GM06990 (cell line): ENCODE measurements around the gene UBE2M.

ENCODE experiments used
- DNase-seq: peaks from one replicate; pipeline ENCODE4 v3.0.0-alpha.2; 2011; ENCODE audit not compliant: insufficient read length; ENCODE audit errors: extremely low read depth
- H3K27me3 ChIP-seq: replicated peaks from 2 replicates; pipeline ENCODE4 v1.6.0; 2011; ENCODE audit warnings: low read length; ENCODE audit not compliant: control insufficient read depth, insufficient read depth
- H3K36me3 ChIP-seq: 2 replicates; pipeline ENCODE4 v1.5.1; 2011; ENCODE audit warnings: low read length; ENCODE audit not compliant: control insufficient read depth, insufficient read depth
- H3K4me3 ChIP-seq: replicated peaks from 2 replicates; pipeline ENCODE4 v1.5.1; 2011; ENCODE audit warnings: low read depth, mild to moderate bottlenecking, control low read depth, low read length
- CTCF ChIP-seq: IDR thresholded peaks from 2 replicates; pipeline ENCODE4 v1.5.1; 2011; ENCODE audit warnings: low read length, control low read depth, mild to moderate bottlenecking, inconsistent platforms; ENCODE audit not compliant: insufficient read depth, poor library complexity, severe bottlenecking

The UBE2M gene

GRCh38 chr19:58570770-58571574 lies 12.6 kb upstream of the UBE2M start:
- no peak overlapping the region for H3K4me3 ChIP-seq
- no peaks in the 10 kb centered on the region for H3K27me3 ChIP-seq
- no peak for TF ChIP-seq CTCF

GRCh38 chr19:58569943-58570670 lies 11.7 kb upstream of the UBE2M start:
- TF ChIP-seq CTCF, result no peak
- no peak for DNase-seq
- no peak overlapping the region for H3K4me3 ChIP-seq

More at GRCh38 chr19:58570770-58571574, 12.6 kb upstream of the UBE2M start:
- H3K36me3 ChIP-seq, result peaks cover 23% of the 10 kb centered on the region
- DNase-seq, result no peak

GRCh38 chr19:58569191-58569942 lies 11.0 kb upstream of the UBE2M start:
- H3K27me3 ChIP-seq, result no peaks in the 10 kb centered on the region
- no peak overlapping the region for H3K4me3 ChIP-seq
- DNase-seq, result no peak
- H3K36me3 ChIP-seq, result peaks cover 23% of the 10 kb centered on the region
- TF ChIP-seq CTCF, result no peak

More at GRCh38 chr19:58569943-58570670, 11.7 kb upstream of the UBE2M start:
- Histone ChIP-seq H3K36me3 (peaks cover 23% of the 10 kb centered on the region), H3K27me3 (no peaks in the 10 kb centered on the region)

- Histone ChIP-seq H3K36me3 (peaks cover 23% of the 10 kb centered on the region), H3K4me3 (no peak overlapping the region), H3K27me3 (no peaks in the 10 kb centered on the region)
- no peak for TF ChIP-seq CTCF
- no peak for DNase-seq
Measured at GRCh38 chr19:58568453-58569130, 10.2 kb upstream of the UBE2M start.

- no peak overlapping the region for H3K4me3 ChIP-seq
- DNase-seq, result no peak
- H3K27me3 ChIP-seq, result no peaks in the 10 kb centered on the region
- no peak for TF ChIP-seq CTCF
- peaks cover 23% of the 10 kb centered on the region for H3K36me3 ChIP-seq
Measured at GRCh38 chr19:58566989-58567388, 8.6 kb upstream of the UBE2M start.
